NCI-H1048 (cell line): ENCODE data around the gene DDX20.

ENCODE experiments used
- DNase-seq: peaks from one replicate; lab custom pipeline; 2025; lab: John Stamatoyannopoulos, UW

Gene DDX20

DNA sequence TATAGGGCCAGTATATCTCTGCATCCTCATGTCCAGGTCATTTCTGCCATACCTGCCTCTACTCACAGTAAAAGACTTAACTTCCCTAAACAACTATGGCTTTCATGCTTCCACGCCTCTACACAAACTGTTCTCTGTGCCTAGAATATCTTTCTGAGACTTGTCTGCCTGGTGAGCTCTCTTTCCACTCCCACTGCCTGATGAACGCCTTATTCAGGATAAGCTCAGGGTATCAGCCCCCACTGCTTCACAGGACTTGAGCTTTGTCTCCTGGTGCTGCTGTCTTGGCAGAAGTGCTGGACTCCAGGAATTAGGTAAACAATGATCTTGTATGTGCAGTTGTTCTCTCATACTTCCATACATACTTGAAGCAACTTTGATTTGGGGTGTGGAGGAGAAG lies 4.8 kb upstream of the DDX20 start:
- DNase-seq, result no peak

DNA sequence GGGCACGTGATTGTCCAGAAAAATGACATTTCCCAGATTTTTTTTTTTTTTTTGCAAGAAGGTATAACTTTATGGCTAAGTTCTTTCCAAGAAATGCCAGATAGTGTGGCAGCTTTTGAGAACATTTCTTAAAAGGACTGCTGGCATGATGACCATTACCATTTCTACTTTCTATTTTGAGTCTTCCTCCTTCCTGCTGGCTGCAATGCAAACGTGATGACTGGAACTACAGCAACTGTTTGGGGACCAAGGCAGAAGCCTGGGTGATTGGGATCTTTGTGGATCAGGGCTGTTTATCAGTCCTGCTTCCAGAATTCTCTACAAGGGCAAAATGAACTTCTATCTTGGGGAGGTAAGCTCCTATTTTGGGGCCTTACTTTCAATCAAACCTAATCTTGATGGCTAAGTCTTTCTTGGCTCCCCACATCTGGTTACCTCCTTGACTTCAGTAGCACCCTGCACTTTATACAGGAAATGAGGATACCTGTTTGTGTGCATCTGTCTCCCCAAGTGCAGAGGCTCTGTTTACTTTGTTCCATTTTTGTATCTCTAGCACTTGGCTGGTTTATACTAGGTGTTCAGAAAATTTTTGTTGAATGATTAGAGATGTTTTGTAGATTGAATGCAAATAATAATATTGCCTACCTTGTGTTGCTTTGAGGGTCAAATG lies 3.7 kb upstream of the DDX20 start:
- DNase-seq, result no peak

- DNase-seq, result no peak
These were observed 744 bp upstream of the DDX20 start for GRCh38 chr1:111754984-111755330.

DNA sequence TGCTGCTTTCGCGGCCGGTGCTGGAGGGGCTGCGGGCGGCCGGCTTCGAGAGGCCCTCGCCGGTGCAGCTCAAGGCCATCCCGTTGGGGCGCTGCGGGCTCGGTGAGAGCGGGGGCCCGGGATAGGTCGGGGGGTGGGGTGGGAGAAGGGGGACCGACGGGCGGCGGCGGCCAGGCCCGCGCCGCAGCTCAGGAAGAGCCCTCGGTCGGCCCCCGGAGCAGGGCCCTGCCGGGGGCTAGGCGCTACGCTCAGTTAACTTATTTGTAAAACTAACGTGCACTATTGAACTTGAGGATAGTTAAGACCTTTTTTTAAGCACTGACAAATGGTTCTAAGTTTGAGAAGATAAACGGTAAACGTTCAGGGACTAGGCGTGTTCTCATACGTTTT lies 418 bp downstream of the DDX20 start:
- no peak for DNase-seq

DNA sequence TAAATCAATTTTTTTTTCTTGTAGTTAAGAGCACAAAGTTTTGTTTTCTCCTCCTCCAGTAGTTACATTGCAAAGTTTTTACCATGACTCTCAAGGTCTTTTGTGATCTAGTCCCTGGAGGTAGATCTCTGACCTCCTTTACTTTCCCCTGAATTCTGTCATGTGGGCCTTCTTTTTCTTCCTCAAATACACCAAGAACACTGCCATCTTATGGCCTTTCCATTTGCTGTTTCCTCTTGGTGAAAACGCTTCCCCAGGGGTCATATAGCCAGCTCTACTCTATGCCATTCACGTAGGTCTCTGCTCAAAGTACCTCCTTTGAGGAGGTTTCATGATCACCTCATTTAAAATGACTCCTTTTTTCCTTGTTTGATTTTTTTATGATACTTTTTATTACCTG lies 2.7 kb downstream of the DDX20 start:
- no peak for DNase-seq

DNA sequence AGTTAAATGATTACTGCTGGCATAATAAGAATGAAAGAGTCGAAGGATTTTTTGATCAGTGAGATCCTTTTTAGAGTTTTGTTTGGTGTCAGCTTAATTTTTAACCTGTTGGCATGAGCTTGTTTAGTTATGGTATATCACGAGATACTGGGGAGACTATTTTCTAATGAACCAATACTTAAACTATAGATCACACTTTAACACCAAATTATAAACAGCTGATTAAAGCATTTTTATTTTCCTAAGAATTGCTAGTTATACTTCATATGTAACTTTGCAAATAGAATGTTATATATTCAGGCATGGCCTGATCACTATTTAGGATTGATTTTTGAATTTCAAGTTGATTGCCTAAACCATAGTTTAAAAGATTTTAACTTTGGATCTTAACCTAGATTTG lies 6.0 kb downstream of the DDX20 start:
- no peak for DNase-seq

- no peak for DNase-seq
These were observed 6.6 kb downstream of the DDX20 start for GRCh38 chr1:111762332-111762731.

- no peak for DNase-seq
These were observed 12.3 kb downstream of the DDX20 start for GRCh38 chr1:111768023-111768422.

DNA sequence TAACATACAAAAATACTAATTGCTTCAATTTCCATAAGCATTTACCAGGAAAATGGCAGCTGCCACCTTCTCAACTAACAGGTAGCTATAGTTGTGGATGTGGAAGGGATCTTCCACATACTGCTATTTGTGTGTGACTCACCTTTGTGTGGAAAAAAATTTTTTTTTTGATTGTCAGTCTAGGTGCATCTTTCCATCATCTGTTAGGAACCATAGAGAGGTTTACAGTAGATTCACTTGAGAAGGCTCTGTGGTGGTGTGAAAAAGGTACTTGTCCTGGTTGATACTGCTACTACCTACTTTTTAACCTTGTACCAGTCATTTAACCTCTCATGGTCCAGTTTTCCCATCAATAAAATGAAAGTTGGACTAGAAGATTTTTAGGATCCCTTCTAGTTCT lies 12.9 kb downstream of the DDX20 start:
- DNase-seq, result no peak

DNA sequence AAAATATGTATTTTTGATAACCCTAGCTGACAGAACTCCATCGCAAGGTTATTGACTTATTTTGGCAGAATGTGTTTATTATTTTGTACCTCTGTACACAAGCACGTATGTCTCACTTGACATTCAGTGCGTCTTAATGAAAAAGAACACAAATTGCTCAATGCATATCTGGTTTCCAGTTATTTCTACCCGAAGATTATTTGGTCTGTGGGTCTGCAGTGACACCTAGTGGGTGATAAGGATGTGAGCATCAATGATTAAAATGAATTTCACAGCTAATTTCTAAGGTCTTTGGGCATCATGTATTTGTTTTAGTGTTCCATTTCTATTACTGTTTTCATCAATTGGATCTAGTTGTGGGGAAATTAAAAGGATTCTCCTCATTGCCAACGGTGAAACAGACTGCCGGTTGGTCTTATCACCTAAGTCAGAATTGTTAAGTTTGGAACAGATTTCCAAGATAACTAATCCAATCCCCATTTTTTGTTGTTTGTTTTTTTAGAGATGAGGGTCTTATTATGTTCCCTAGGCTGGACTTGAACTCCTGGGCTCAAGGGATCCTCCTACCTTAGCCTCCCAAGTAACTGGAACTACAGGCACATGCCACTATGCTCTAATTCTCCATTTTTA lies 13.9 kb downstream of the DDX20 start:
- peak; percentile 21 for DNase-seq

- no peak for DNase-seq
These were observed 15.2 kb downstream of the DDX20 start for GRCh38 chr1:111770916-111771315.

DNA sequence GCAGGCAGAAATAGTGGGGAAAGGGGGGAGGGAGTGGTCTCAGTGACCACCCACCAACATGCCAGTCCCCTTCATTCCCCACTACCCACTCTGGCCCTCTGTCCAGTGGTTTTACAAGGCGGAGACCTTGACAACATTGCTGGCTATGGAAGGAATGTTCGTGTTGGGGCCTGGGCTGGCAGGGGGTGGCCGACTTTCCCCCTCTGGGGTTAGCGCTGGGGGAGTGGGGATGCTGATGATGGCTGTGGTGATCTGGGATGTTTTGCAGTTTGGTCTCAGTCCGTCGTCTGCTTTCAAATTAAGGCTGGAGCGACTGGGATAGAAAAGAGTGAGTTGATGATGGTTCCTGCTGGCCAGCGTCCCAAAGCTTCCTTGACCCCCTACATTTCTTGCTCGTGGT lies 20.3 kb downstream of the DDX20 start:
- DNase-seq, result no peak

DNA sequence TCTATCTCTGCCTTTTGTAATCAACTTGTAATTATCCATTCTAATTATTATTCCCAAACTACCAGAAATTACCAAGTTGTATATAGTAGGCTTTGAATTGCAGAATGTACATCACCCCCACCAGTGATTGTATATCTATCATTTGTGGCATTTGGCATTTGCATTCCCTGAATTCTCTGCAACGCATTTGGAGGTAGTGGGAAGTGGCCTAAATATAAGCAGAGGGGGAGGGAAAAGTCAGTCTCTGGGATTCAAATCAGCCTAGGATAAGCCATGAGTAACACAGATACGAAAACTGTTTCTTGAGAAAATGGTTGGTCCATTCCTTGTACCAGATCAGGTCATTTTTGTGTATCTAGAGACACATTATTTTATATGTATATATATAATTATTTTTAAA lies 20.7 kb downstream of the DDX20 start:
- DNase-seq, result no peak

- DNase-seq, result no peak
These were observed 21.2 kb downstream of the DDX20 start for GRCh38 chr1:111776861-111777260.

GRCh38 chr1:111777301-111777700 lies 21.6 kb downstream of the DDX20 start:
- no peak for DNase-seq

GRCh38 chr1:111778066-111778465 lies 22.4 kb downstream of the DDX20 start:
- DNase-seq, result no peak

DNA sequence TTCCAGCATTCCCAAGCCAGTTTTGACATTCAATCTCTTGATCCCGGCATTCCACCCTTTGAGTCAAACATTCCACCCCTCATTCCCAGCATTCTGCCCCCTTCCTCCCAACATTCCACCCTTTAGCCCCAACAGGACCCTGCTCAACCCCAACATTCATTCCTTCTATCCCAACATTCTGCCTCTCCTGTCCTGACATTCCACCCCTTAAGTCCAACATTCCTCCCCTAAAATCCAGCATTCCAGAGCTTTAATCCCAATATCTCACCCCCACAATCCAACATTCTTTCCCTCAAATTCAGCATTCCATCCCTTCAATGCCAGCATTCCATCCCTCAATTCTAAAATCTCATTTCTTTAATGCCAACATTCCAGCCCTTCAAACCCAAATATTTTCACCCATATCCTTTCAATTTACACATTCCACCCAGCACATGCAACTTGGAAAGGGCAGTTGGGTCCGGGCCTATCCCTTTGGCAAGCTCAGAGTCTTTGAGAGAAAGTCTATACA lies 22.9 kb downstream of the DDX20 start:
- no peak for DNase-seq

DNA sequence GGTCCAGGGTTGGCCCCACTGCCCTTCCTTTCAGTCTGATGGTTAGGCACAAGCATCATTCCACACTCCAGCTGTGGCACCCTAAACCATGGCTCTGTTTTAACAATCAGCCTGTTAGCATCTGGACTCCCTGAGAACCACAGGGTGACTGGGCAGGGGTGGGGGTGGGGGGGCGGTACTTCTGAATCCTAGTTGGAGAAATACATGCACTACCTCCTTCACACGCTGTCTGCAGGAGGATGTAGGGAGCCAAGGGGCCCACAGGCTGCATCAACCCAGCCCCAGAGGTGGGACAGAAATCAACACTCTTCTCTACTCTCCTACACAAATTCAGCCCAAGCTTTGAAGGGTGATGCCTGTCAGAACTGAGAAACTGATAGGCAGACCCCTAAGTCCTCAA lies 23.8 kb downstream of the DDX20 start:
- no peak for DNase-seq

GRCh38 chr1:111784273-111784901 lies 28.7 kb downstream of the DDX20 start:
- DNase-seq, result no peak

DNA sequence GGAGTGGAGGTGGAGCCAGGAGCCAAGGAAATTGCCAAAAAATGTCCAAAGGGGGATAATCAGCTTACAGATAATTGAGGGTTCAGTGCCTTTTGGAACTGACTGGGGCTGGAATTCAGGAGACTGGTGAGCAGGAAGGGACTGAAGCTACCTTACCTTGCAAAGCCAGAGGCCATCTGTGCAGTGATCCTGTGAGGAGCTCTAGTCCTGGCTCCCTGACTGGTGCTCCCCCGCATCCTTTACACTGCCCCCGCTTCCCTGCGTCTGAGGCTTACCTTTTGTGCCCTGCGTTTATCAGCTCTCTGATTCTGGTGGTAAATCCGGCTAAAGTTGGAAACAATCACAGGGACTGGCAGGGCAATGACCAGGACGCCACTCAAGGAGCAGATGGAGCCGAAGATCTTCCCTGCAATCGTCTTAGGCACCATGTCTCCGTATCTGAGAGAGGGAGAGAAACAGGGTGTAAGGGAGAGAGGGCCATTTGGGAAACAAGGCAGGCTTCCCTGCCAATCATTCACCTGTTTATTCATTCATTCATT lies 31.0 kb downstream of the DDX20 start:
- DNase-seq, result no peak

DNA sequence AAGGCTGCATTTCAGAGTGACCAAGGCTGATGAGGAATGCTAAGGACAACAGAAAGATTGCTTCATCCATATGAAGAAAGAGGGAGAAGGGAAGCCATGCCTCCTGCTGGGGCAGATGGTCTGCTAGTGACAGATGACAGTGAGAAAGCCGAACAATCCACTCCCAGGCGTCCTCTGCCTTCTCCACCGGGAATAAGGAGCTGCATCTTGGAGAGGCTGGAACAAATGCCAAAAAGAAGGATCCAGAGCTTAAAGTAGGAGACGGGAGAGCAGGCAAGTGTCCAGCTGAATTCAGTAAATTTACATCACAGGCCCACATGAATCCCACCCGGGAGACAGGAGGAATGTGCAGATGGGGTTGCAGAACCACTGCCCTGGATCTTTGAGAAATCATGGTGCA lies 33.4 kb downstream of the DDX20 start:
- DNase-seq, result no peak

- DNase-seq, result no peak
These were observed 34.1 kb downstream of the DDX20 start for GRCh38 chr1:111789666-111790316.

GRCh38 chr1:111791776-111792175 lies 36.1 kb downstream of the DDX20 start:
- no peak for DNase-seq
